Neural progenitor cell (in vitro differentiated cells): ENCODE measurements around the gene NGLY1. TPM values are rescaled to one million over a fixed set of nuclear protein-coding genes. Genes with fewer than 3 reads are reported as not detected.

Experiments
- DNase-seq: peaks from one replicate; pipeline ENCODE4 v3.0.0-alpha.2; 2016; ENCODE audit warnings: low spot score
- H2AFZ ChIP-seq: fragments of 200-600 bp; sonication (generic); replicated peaks from 2 replicates; pipeline ENCODE4 v1.6.1; 2016; ENCODE audit warnings: antibody characterized with exemption
- H3F3A ChIP-seq: fragments of 200-600 bp; sonication (generic); 2 replicates; pipeline ENCODE4 v1.6.1; 2016; ENCODE audit warnings: antibody characterized with exemption, low read depth
- H3K27ac ChIP-seq: fragments of 200-600 bp; sonication (generic); 2 replicates; pipeline ENCODE4 v1.5.1; 2016; ENCODE audit warnings: mild to moderate bottlenecking
- H3K27me3 ChIP-seq: fragments of 200-600 bp; sonication (generic); 2 replicates; pipeline ENCODE4 v1.6.1; 2016; ENCODE audit warnings: mild to moderate bottlenecking, moderate library complexity
- H3K36me3 ChIP-seq: fragments of 200-600 bp; sonication (generic); 2 replicates; pipeline ENCODE4 v1.5.1; 2016
- H3K4me1 ChIP-seq: fragments of 200-600 bp; sonication (generic); 2 replicates; pipeline ENCODE4 v1.6.1; 2016; ENCODE audit warnings: mixed run types
- H3K4me2 ChIP-seq: fragments of 200-600 bp; sonication (generic); 2 replicates; pipeline ENCODE4 v1.6.1; 2016
- H3K4me3 ChIP-seq: fragments of 200-600 bp; sonication (generic); 2 replicates; pipeline ENCODE4 v1.5.1; 2016
- H3K79me2 ChIP-seq: fragments of 200-600 bp; sonication (generic); 2 replicates; pipeline ENCODE4 v1.6.1; 2016; ENCODE audit warnings: low read depth
- H3K9ac ChIP-seq: fragments of 200-600 bp; sonication (generic); 2 replicates; pipeline ENCODE4 v1.6.1; 2016
- H3K9me3 ChIP-seq: fragments of 200-600 bp; sonication (generic); 2 replicates; pipeline ENCODE4 v1.5.1; 2016; ENCODE audit warnings: low read depth
- H4K20me1 ChIP-seq: fragments of 200-600 bp; sonication (generic); 2 replicates; pipeline ENCODE4 v1.6.1; 2016; ENCODE audit warnings: low read depth
- H3K27ac Mint-ChIP-seq: 3 replicates; pipeline ENCODE4 v1.8.0; 2021; ENCODE audit warnings: mixed read lengths
- H3K27me3 Mint-ChIP-seq: 2 replicates; pipeline ENCODE4 v1.8.0; 2022; ENCODE audit warnings: low read depth, mild to moderate bottlenecking, inconsistent platforms, moderate library complexity, mixed read lengths; ENCODE audit not compliant: insufficient read depth
- H3K36me3 Mint-ChIP-seq: 3 replicates; pipeline ENCODE4 v1.8.0; 2021; ENCODE audit warnings: mixed read lengths
- H3K4me1 Mint-ChIP-seq: 3 replicates; pipeline ENCODE4 v1.8.0; 2021; ENCODE audit warnings: mixed read lengths
- H3K4me3 Mint-ChIP-seq: 3 replicates; pipeline ENCODE4 v1.8.0; 2021; ENCODE audit warnings: mild to moderate bottlenecking, moderate library complexity, mixed read lengths
- H3K9me3 Mint-ChIP-seq: 3 replicates; pipeline ENCODE4 v1.8.0; 2020; ENCODE audit warnings: mixed read lengths
- CTCF ChIP-seq: fragments of 200-600 bp; sonication (generic); IDR thresholded peaks from 2 replicates; pipeline ENCODE4 v1.5.1; 2017; ENCODE audit warnings: antibody characterized with exemption, mild to moderate bottlenecking
- EZH2 ChIP-seq: fragments of 200-600 bp; sonication (generic); IDR thresholded peaks from 2 replicates; pipeline ENCODE4 v1.6.1; 2017; ENCODE audit warnings: antibody characterized with exemption, mild to moderate bottlenecking, moderate library complexity
- EZH2phosphoT487 ChIP-seq: fragments of 200-600 bp; sonication (generic); IDR thresholded peaks from 2 replicates; pipeline ENCODE4 v1.6.1; 2017; ENCODE audit warnings: antibody characterized with exemption
- total RNA-seq: library from RNA; depleted of rRNA; stranded (reverse); fragments of >200 nt; gene quantifications from 2 replicates; pipeline ENCODE4 v1.2.3, GENCODE V29; 2015; ENCODE audit warnings: low replicate concordance

NGLY1 gene
- total RNA-seq, 1 donor from 2014 or later, result 45.0 TPM

GRCh38 chr3:25785826-25786225, 2.6 kb upstream of the NGLY1 start:
- no peak for TF ChIP-seq EZH2phosphoT487
- TF ChIP-seq EZH2, result no peak
- no peaks in the 10 kb centered on the region for H3F3A ChIP-seq
- H4K20me1 ChIP-seq, result no peaks in the 10 kb centered on the region
- no peak overlapping the region for H3K9ac ChIP-seq
- peaks cover 10% of the 10 kb centered on the region for H3K4me1 ChIP-seq
- Mint-ChIP-seq H3K4me1 (peaks cover 47% of the 10 kb centered on the region), H3K27me3 (no peaks in the 10 kb centered on the region), H3K27ac (no peak overlapping the region), H3K9me3 (peaks cover 2% of the 10 kb centered on the region), H3K36me3 (no peaks in the 10 kb centered on the region), H3K4me3 (no peak overlapping the region)
- no peak overlapping the region for H3K4me2 ChIP-seq
- H3K36me3 ChIP-seq, result no peaks in the 10 kb centered on the region
- H3K27me3 ChIP-seq, result peaks cover 7% of the 10 kb centered on the region
- H3K79me2 ChIP-seq, result peaks cover 20% of the 10 kb centered on the region
- no peak overlapping the region for H3K27ac ChIP-seq
- no peak overlapping the region for H2AFZ ChIP-seq
- no peak for DNase-seq
- H3K9me3 ChIP-seq, result no peaks in the 10 kb centered on the region
- H3K4me3 ChIP-seq, result no peak overlapping the region

- peaks cover 41% of the 10 kb centered on the region for H3K4me1 Mint-ChIP-seq
- no peak overlapping the region for H2AFZ ChIP-seq
- H3F3A ChIP-seq, result no peaks in the 10 kb centered on the region
- H3K9me3 Mint-ChIP-seq, result no peaks in the 10 kb centered on the region
- H3K4me2 ChIP-seq, result no peak overlapping the region
- no peak overlapping the region for H3K27ac Mint-ChIP-seq
- H3K4me3 Mint-ChIP-seq, result peak overlapping the region; percentile 87
- no peaks in the 10 kb centered on the region for H3K9me3 ChIP-seq
- no peak overlapping the region for H3K27ac ChIP-seq
- peaks cover 7% of the 10 kb centered on the region for H3K27me3 ChIP-seq
- no peaks in the 10 kb centered on the region for H3K27me3 Mint-ChIP-seq
- H3K36me3 Mint-ChIP-seq, result no peaks in the 10 kb centered on the region
- peaks cover 10% of the 10 kb centered on the region for H3K4me1 ChIP-seq
- DNase-seq, result no peak
- H4K20me1 ChIP-seq, result no peaks in the 10 kb centered on the region
- no peak overlapping the region for H3K9ac ChIP-seq
- no peaks in the 10 kb centered on the region for H3K36me3 ChIP-seq
- TF ChIP-seq CTCF (no peak), EZH2 (no peak), EZH2phosphoT487 (no peak)
- H3K79me2 ChIP-seq, result peaks cover 29% of the 10 kb centered on the region
- H3K4me3 ChIP-seq, result no peak overlapping the region
These were observed 1.7 kb upstream of the NGLY1 start for GRCh38 chr3:25784971-25785370.

DNA sequence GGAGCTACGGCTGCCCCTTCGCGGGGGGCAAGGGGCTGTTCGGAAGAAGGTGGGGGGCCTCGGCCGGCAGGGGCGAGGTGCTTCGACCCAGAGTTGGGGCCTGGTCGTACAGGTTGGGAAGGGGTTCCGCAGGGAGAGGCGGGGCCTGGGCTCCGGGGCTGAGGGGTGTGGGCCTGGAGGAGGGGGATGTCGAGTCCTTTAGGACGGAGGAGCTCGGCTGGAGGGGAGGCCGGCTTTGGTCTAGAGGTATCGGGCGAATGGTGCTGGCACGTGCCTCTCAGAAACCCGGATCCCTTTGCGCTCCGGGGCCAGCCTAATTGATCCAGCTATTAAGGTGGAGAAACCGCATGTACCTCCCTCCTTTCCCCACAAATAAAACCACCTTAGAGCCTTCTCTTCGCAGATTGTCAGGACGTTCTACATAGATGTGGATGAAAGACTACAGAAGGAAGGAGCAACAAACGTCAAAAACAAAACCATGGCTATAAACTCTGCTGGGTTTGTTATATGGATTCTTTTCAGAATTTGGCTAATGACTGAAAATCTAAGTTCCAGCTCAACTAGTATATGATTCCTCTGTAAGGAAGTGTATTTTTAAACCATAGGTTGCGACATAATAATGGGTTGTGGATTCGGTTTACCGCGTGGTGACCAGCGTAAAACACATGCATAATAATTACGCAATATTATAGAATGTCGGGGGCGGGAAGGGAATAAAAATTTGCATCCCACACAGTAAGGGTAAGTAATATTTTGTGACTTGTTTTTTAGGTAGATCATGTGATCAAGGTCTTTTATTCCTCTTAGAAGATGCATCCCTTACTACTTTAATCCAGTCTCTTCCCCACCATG, 644 bp upstream of the NGLY1 start:
- Histone ChIP-seq H3K79me2 (peaks cover 39% of the 10 kb centered on the region), H2AFZ (peak overlapping the region; percentile 96), H3K9ac (no peak overlapping the region), H3F3A (no peaks in the 10 kb centered on the region), H3K4me3 (peak overlapping the region; percentile 93), H3K27ac (no peak overlapping the region), H3K27me3 (peaks cover 7% of the 10 kb centered on the region), H3K9me3 (no peaks in the 10 kb centered on the region), H3K36me3 (no peaks in the 10 kb centered on the region), H3K4me2 (peak overlapping the region; percentile 66), H4K20me1 (no peaks in the 10 kb centered on the region), H3K4me1 (peaks cover 10% of the 10 kb centered on the region)
- Mint-ChIP-seq H3K9me3 (no peaks in the 10 kb centered on the region), H3K27me3 (no peaks in the 10 kb centered on the region), H3K4me1 (peaks cover 38% of the 10 kb centered on the region), H3K36me3 (no peaks in the 10 kb centered on the region), H3K4me3 (peak overlapping the region; percentile 87), H3K27ac (no peak overlapping the region)
- peak; percentile 86 for DNase-seq
- no peak for TF ChIP-seq EZH2
- no peak for TF ChIP-seq CTCF
- no peak for TF ChIP-seq EZH2phosphoT487

- H4K20me1 ChIP-seq, result no peaks in the 10 kb centered on the region
- no peaks in the 10 kb centered on the region for H3K9me3 ChIP-seq
- peaks cover 10% of the 10 kb centered on the region for H3K36me3 Mint-ChIP-seq
- peaks cover under 1% of the 10 kb centered on the region for H3K9me3 Mint-ChIP-seq
- H3F3A ChIP-seq, result no peaks in the 10 kb centered on the region
- peak overlapping the region; percentile 93 for H3K4me3 Mint-ChIP-seq
- H3K27me3 ChIP-seq, result peaks cover 7% of the 10 kb centered on the region
- TF ChIP-seq EZH2phosphoT487, result no peak
- no peak for TF ChIP-seq CTCF
- TF ChIP-seq EZH2, result no peak
- H3K27me3 Mint-ChIP-seq, result no peaks in the 10 kb centered on the region
- no peak for DNase-seq
- H3K4me1 Mint-ChIP-seq, result peaks cover 27% of the 10 kb centered on the region
- peaks cover 10% of the 10 kb centered on the region for H3K4me1 ChIP-seq
- peak overlapping the region; percentile 96 for H2AFZ ChIP-seq
- H3K27ac ChIP-seq, result no peak overlapping the region
- H3K27ac Mint-ChIP-seq, result no peak overlapping the region
- H3K36me3 ChIP-seq, result no peaks in the 10 kb centered on the region
- peak overlapping the region; percentile 83 for H3K4me2 ChIP-seq
- peak overlapping the region; percentile 54 for H3K9ac ChIP-seq
- H3K4me3 ChIP-seq, result peak overlapping the region; percentile 93
- peaks cover 39% of the 10 kb centered on the region for H3K79me2 ChIP-seq
These were observed 656 bp downstream of the NGLY1 start for GRCh38 chr3:25782636-25782937.
